IPS DF 6.9 (cell line): ENCODE measurements around the gene ZNF207.
A peak's percentile ranks its signal among the peaks of the same experiment; 100 is the strongest.

Experiments used
- DNase-seq: peaks from one replicate; pipeline ENCODE4 v3.0.0-alpha.2; 2013; ENCODE audit warnings: low read depth, low spot score
- H3K27ac ChIP-seq: one replicate; pipeline ENCODE4 v1.5.1; 2013; ENCODE audit warnings: low read length, control low read depth
- H3K27me3 ChIP-seq: 2 replicates; pipeline ENCODE4 v1.6.1; 2013; ENCODE audit warnings: mild to moderate bottlenecking, low read length; ENCODE audit not compliant: control insufficient read depth, insufficient read depth
- H3K36me3 ChIP-seq: 2 replicates; pipeline ENCODE4 v1.6.1; 2013; ENCODE audit warnings: low read length; ENCODE audit not compliant: control insufficient read depth, insufficient read depth
- H3K4me1 ChIP-seq: 2 replicates; pipeline ENCODE4 v1.6.1; 2013; ENCODE audit warnings: low read length; ENCODE audit not compliant: control insufficient read depth, insufficient read depth
- H3K4me3 ChIP-seq: 2 replicates; pipeline ENCODE4 v1.5.1; 2013; ENCODE audit warnings: mild to moderate bottlenecking, low read length
- H3K9me3 ChIP-seq: 2 replicates; pipeline ENCODE4 v1.6.1; 2013; ENCODE audit warnings: low read length, inconsistent platforms; ENCODE audit not compliant: control insufficient read depth, insufficient read depth
- WGBS: extraction: QIAGEN DNeasy Blood & Tissue Kit; methylation state at CpG from one replicate; pipeline ENCODE4 v1.1.7; 2013; ENCODE audit warnings: mixed read lengths, missing lambda C conversion rate; ENCODE audit not compliant: insufficient read length, insufficient coverage; 5-methylcytosine and 5-hydroxymethylcytosine counted together

Gene ZNF207

GRCh38 chr17:32335046-32335445 is 14.9 kb upstream of the ZNF207 start:
- Histone ChIP-seq H3K36me3 (peaks cover 3% of the 10 kb centered on the region; the same call in 1 of the 2 replicates), H3K27ac (no peak overlapping the region), H3K4me1 (no peaks in the 10 kb centered on the region), H3K4me3 (no peak overlapping the region), H3K9me3 (no peaks in the 10 kb centered on the region), H3K27me3 (no peaks in the 10 kb centered on the region)
- DNase-seq = no peak

GRCh38 chr17:32335687-32336086 is 14.3 kb upstream of the ZNF207 start:
- no peak overlapping the region for H3K27ac ChIP-seq
- no peak overlapping the region for H3K4me3 ChIP-seq
- peaks cover 3% of the 10 kb centered on the region; the same call in 1 of the 2 replicates for H3K36me3 ChIP-seq
- WGBS = no CpG with 5 or more reads among the region's 4 CpGs
- no peaks in the 10 kb centered on the region for H3K9me3 ChIP-seq
- no peak for DNase-seq
- H3K4me1 ChIP-seq = no peaks in the 10 kb centered on the region
- no peaks in the 10 kb centered on the region for H3K27me3 ChIP-seq

GRCh38 chr17:32341141-32341856 is 8.7 kb upstream of the ZNF207 start:
- H3K4me1 ChIP-seq = 0 out of 2 replicates have a peak, but pooled peaks cover 4% of the 10 kb centered on the region
- no peaks in the 10 kb centered on the region for H3K27me3 ChIP-seq
- no peaks in the 10 kb centered on the region for H3K9me3 ChIP-seq
- no peak for DNase-seq
- H3K4me3 ChIP-seq = peak overlapping the region; percentile 59; the same call in 1 of the 2 replicates
- no peaks in the 10 kb centered on the region; the same call in 1 of the 2 replicates for H3K36me3 ChIP-seq
- H3K27ac ChIP-seq = no peak overlapping the region
- WGBS = no CpG with 5 or more reads among the region's 13 CpGs

- Histone ChIP-seq H3K4me1 (0 out of 2 replicates have a peak, but pooled peaks cover 4% of the 10 kb centered on the region), H3K9me3 (no peaks in the 10 kb centered on the region), H3K27me3 (no peaks in the 10 kb centered on the region), H3K36me3 (no peaks in the 10 kb centered on the region; the same call in 1 of the 2 replicates), H3K4me3 (peak within 1 kb of the TSS; percentile 59; the same call in 1 of the 2 replicates), H3K27ac (no peak within 1 kb of the TSS)
- WGBS = no CpG with 5 or more reads among the region's 47 CpGs
- peak; percentile 58 for DNase-seq
Measured at GRCh38 chr17:32341857-32342602, 7.9 kb upstream of the ZNF207 start, which contains the start of gene C17orf75. TSS of gene C17orf75 (minus strand) at chr17:32342173. CDS start at chr17:32342139, 34 bp downstream.

GRCh38 chr17:32342603-32343325 is 7.2 kb upstream of the ZNF207 start:
- H3K27me3 ChIP-seq = no peaks in the 10 kb centered on the region
- H3K4me3 ChIP-seq = no peak overlapping the region
- no peak overlapping the region for H3K27ac ChIP-seq
- H3K36me3 ChIP-seq = no peaks in the 10 kb centered on the region; the same call in 1 of the 2 replicates
- 0 out of 2 replicates have a peak, but pooled peaks cover 4% of the 10 kb centered on the region for H3K4me1 ChIP-seq
- WGBS = no CpG with 5 or more reads among the region's 14 CpGs
- DNase-seq = no peak
- H3K9me3 ChIP-seq = no peaks in the 10 kb centered on the region

GRCh38 chr17:32345951-32346600 is 3.9 kb upstream of the ZNF207 start:
- Histone ChIP-seq H3K27ac (no peak overlapping the region), H3K9me3 (no peaks in the 10 kb centered on the region), H3K27me3 (no peaks in the 10 kb centered on the region), H3K4me3 (no peak overlapping the region), H3K4me1 (0 out of 2 replicates have a peak, but pooled peaks cover 1% of the 10 kb centered on the region), H3K36me3 (no peaks in the 10 kb centered on the region)
- no peak for DNase-seq
- no CpG with 5 or more reads among the region's 11 CpGs for WGBS

- no peaks in the 10 kb centered on the region for H3K36me3 ChIP-seq
- no peak overlapping the region for H3K27ac ChIP-seq
- no peak for DNase-seq
- no peaks in the 10 kb centered on the region for H3K27me3 ChIP-seq
- no peak overlapping the region for H3K4me3 ChIP-seq
- H3K4me1 ChIP-seq = no peaks in the 10 kb centered on the region
- no peaks in the 10 kb centered on the region for H3K9me3 ChIP-seq
- no CpG with 5 or more reads among the region's 2 CpGs for WGBS
Measured at GRCh38 chr17:32348483-32348800, 1.5 kb upstream of the ZNF207 start.

GRCh38 chr17:32349503-32349853 is 479 bp upstream of the ZNF207 start:
- Histone ChIP-seq H3K27me3 (no peaks in the 10 kb centered on the region), H3K9me3 (no peaks in the 10 kb centered on the region), H3K4me3 (peak overlapping the region; percentile 57; the same call in 1 of the 2 replicates), H3K4me1 (no peaks in the 10 kb centered on the region), H3K27ac (no peak overlapping the region), H3K36me3 (no peaks in the 10 kb centered on the region)
- no peak for DNase-seq
- WGBS = no CpG with 5 or more reads among the region's 15 CpGs

- Histone ChIP-seq H3K9me3 (no peaks in the 10 kb centered on the region), H3K4me1 (no peaks in the 10 kb centered on the region), H3K36me3 (no peaks in the 10 kb centered on the region), H3K27ac (no peak overlapping the region), H3K27me3 (no peaks in the 10 kb centered on the region), H3K4me3 (peak overlapping the region; percentile 57)
- no CpG with 5 or more reads among the region's 20 CpGs for WGBS
- DNase-seq = no peak
Measured at GRCh38 chr17:32350666-32351418, 885 bp downstream of the ZNF207 start.
